Forelimb muscle (tissue), 1 donor: Measurements from ENCODE around the gene PROB1. TPM values are rescaled to one million over a fixed set of nuclear protein-coding genes. Genes with fewer than 3 reads are reported as not detected.
"Not testable (repeated sequence)": the region's sequence is repeated elsewhere in the genome, so short reads cannot be mapped to it uniquely, and the experiment has no call there.

Experiments
- DNase-seq: peaks from one replicate; pipeline ENCODE4 v3.0.0-alpha.2; 2013; ENCODE audit warnings: low read depth
- polyA plus RNA-seq: library from polyadenylated mRNA; unstranded; fragments of 120-200 nt; gene quantifications from one replicate; pipeline ENCODE4 v1.2.1, GENCODE V29; 2013; ENCODE audit not compliant: insufficient read length

The PROB1 gene
- polyA plus RNA-seq, 1 donor, result 42.6 TPM

GRCh38 chr5:139379626-139380449 is 15.1 kb downstream of the PROB1 start:
- no peak for DNase-seq

GRCh38 chr5:139378941-139379361 is 16.0 kb downstream of the PROB1 start:
- DNase-seq, result no peak

- no peak for DNase-seq
Observed at GRCh38 chr5:139378101-139378825, 16.6 kb downstream of the PROB1 start.

- no peak for DNase-seq
Observed at GRCh38 chr5:139377226-139377625, 17.7 kb downstream of the PROB1 start.

GRCh38 chr5:139376364-139376763 is 18.5 kb downstream of the PROB1 start:
- DNase-seq, result no peak

- no peak for DNase-seq
Observed at GRCh38 chr5:139374909-139375308, 20.0 kb downstream of the PROB1 start.

- no peak for DNase-seq
Observed at GRCh38 chr5:139371482-139372435, 23.1 kb downstream of the PROB1 start.

- DNase-seq, result no peak
Observed at GRCh38 chr5:139369181-139369580, 25.7 kb downstream of the PROB1 start.

- no peak for DNase-seq
Observed at GRCh38 chr5:139368613-139369012, 26.3 kb downstream of the PROB1 start.

- no peak for DNase-seq
Observed at GRCh38 chr5:139364466-139364865, 30.4 kb downstream of the PROB1 start.

GRCh38 chr5:139363937-139364336 is 31.0 kb downstream of the PROB1 start:
- no peak for DNase-seq

- DNase-seq, result no peak
Observed at GRCh38 chr5:139361835-139362429, 33.0 kb downstream of the PROB1 start.

- DNase-seq, result no peak
Observed at GRCh38 chr5:139360384-139360783, 34.5 kb downstream of the PROB1 start.

GRCh38 chr5:139358064-139358463 is 36.8 kb downstream of the PROB1 start:
- no peak for DNase-seq

- not testable (repeated sequence) for DNase-seq
Observed at GRCh38 chr5:139355900-139356299, 39.0 kb downstream of the PROB1 start.

GRCh38 chr5:139354186-139354585 is 40.7 kb downstream of the PROB1 start:
- DNase-seq, result no peak

GRCh38 chr5:139347863-139348262 is 47.0 kb downstream of the PROB1 start:
- DNase-seq, result not testable (repeated sequence)

- not testable (repeated sequence) for DNase-seq
Observed at GRCh38 chr5:139345442-139345841, 49.5 kb downstream of the PROB1 start.

- no peak for DNase-seq
Observed at GRCh38 chr5:139344177-139344576, 50.7 kb downstream of the PROB1 start.

- DNase-seq, result no peak
Observed at GRCh38 chr5:139343476-139343875, 51.4 kb downstream of the PROB1 start.

- no peak for DNase-seq
Observed at GRCh38 chr5:139342423-139342723, 52.5 kb downstream of the PROB1 start.
